Calu3 (cell line): ENCODE measurements around the gene VPS11. TPM values are rescaled to one million over a fixed set of nuclear protein-coding genes. Genes with fewer than 3 reads are reported as not detected.

ENCODE experiments used
- BruUV-seq: library from RNA; stranded (reverse); fragments of 400-500 nt; replicated peaks from 2 replicates; lab custom pipeline; 2021; lab: Mats Ljungman, UMichigan
- CTCF ChIA-PET: fragments of 300-600 bp; sonication (Branson Sonifier 250); formaldehyde crosslinking; loops from one replicate; lab custom pipeline; 2022; ENCODE audit warnings: antibody characterized with exemption; lab: Charles Lee
- DNase-seq: peaks from one replicate; pipeline ENCODE4 v3.0.0; 2022
- H3K27ac Mint-ChIP-seq: one replicate; pipeline ENCODE4 v1.8.0; 2022; ENCODE audit warnings: mixed read lengths; ENCODE audit not compliant: unreplicated experiment
- H3K27me3 Mint-ChIP-seq: one replicate; pipeline ENCODE4 v1.8.0; 2022; ENCODE audit warnings: mixed read lengths; ENCODE audit not compliant: unreplicated experiment
- H3K36me3 Mint-ChIP-seq: one replicate; pipeline ENCODE4 v1.8.0; 2022; ENCODE audit warnings: mild to moderate bottlenecking, moderate library complexity, mixed read lengths; ENCODE audit not compliant: insufficient read depth, unreplicated experiment
- H3K4me1 Mint-ChIP-seq: one replicate; pipeline ENCODE4 v1.8.0; 2022; ENCODE audit warnings: mild to moderate bottlenecking, low read depth, mixed read lengths; ENCODE audit not compliant: unreplicated experiment
- H3K4me3 Mint-ChIP-seq: one replicate; pipeline ENCODE4 v1.8.0; 2022; ENCODE audit warnings: mild to moderate bottlenecking, low read depth, moderate library complexity, mixed read lengths; ENCODE audit not compliant: unreplicated experiment
- H3K9me3 Mint-ChIP-seq: one replicate; pipeline ENCODE4 v1.8.0; 2022; ENCODE audit warnings: low read depth, mixed read lengths; ENCODE audit not compliant: unreplicated experiment
- intact Hi-C: fragments of 100-400 bp; cut with micrococcal nuclease; formaldehyde crosslinking; loops from one replicate; pipeline ENCODE4 v1.10.0; 2022; ENCODE audit not compliant: unreplicated experiment
- total RNA-seq: library from RNA; stranded (reverse); gene quantifications from 2 replicates; pipeline ENCODE4 v1.2.3, GENCODE V29; 2022
- TF ChIP-seq, protein P1 (sequence below): fragments of 200-600 bp; IDR thresholded peaks from one replicate; pipeline ENCODE4 v1.8.0; 2022; ENCODE audit warnings: antibody characterized with exemption; ENCODE audit not compliant: unreplicated experiment

The VPS11 gene
- total RNA-seq, 1 experiment from 2014 or later, result 15.1 TPM

DNA sequence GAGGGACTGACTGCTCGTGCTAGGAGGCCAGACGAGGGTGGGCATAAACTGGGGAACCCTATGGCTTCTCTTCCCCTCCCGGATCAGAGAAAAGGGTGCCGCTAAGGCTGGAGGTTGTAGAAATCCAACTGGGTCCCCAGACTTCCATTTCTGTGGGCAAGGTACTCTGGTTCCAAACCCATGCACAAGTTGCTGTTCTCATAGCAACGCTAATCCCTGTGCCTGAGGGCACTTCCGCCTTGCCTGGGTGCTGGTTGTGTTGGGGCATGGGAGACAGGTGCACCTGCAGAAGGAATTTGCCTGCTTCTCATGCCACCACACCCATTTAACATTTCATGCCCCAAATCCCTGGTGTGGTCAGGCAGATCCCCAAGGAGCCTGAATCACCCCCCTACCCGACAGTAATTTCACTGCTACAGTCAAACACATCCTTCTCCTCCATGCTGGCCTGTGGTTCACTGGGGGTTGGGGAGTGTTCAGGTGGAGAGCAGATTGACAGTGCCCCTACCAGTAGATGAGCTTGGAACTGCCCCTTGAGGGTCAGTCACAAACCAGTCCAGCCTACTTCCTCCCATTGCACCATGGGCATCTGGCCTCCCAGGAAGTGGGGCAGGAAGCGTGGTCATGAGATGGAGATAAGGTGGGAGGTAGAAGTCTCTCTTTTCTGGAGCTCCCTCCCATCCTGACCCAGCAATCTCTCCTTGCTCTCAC lies 40.7 kb downstream of the VPS11 start:
- peak overlapping the region; percentile 74 for H3K4me3 Mint-ChIP-seq
- TF ChIP-seq, protein P1, sequence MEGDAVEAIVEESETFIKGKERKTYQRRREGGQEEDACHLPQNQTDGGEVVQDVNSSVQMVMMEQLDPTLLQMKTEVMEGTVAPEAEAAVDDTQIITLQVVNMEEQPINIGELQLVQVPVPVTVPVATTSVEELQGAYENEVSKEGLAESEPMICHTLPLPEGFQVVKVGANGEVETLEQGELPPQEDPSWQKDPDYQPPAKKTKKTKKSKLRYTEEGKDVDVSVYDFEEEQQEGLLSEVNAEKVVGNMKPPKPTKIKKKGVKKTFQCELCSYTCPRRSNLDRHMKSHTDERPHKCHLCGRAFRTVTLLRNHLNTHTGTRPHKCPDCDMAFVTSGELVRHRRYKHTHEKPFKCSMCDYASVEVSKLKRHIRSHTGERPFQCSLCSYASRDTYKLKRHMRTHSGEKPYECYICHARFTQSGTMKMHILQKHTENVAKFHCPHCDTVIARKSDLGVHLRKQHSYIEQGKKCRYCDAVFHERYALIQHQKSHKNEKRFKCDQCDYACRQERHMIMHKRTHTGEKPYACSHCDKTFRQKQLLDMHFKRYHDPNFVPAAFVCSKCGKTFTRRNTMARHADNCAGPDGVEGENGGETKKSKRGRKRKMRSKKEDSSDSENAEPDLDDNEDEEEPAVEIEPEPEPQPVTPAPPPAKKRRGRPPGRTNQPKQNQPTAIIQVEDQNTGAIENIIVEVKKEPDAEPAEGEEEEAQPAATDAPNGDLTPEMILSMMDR, result no peak
- H3K27ac Mint-ChIP-seq, result peak overlapping the region; percentile 39
- DNase-seq, result peak; percentile 52
- no peaks in the 10 kb centered on the region for H3K27me3 Mint-ChIP-seq
- BruUV-seq, result no TSS peak
- H3K36me3 Mint-ChIP-seq, result peaks cover 38% of the 10 kb centered on the region
- CTCF ChIA-PET, result interaction anchor here (0.9 kb wide), 1 partner anchor 41 kb away, joined by 3 read pairs; the partner anchor contains the start of gene VPS11
- H3K4me1 Mint-ChIP-seq, result peaks cover 13% of the 10 kb centered on the region
- no peaks in the 10 kb centered on the region for H3K9me3 Mint-ChIP-seq
- intact Hi-C loops, result no loop called here

DNA sequence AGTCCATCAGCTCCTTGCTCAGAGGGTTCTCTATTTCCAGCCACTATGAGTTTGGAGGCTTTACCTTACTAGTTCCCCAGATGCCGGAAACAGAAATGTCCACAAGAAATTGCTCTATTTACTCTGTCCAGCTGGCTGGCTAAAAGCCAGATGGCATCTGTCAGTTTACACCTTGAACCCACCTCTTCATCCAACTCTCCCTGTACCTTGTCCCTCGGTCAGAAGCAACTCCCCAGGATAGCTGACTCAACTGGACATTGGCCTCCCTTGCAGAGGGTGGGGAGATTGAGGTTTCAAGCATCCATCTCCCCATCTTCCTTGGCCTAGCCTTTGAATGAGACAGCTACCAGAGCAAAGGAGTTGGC lies 41.2 kb downstream of the VPS11 start:
- CTCF ChIA-PET, result no interaction called here
- peak overlapping the region; percentile 74 for H3K4me3 Mint-ChIP-seq
- H3K27ac Mint-ChIP-seq, result peak overlapping the region; percentile 39
- no peaks in the 10 kb centered on the region for H3K9me3 Mint-ChIP-seq
- DNase-seq, result no peak
- H3K27me3 Mint-ChIP-seq, result no peaks in the 10 kb centered on the region
- peaks cover 13% of the 10 kb centered on the region for H3K4me1 Mint-ChIP-seq
- H3K36me3 Mint-ChIP-seq, result peaks cover 38% of the 10 kb centered on the region
- TF ChIP-seq, protein P1, result no peak
- TSS peak; percentile 18 for BruUV-seq
- intact Hi-C loops, result no loop called here

DNA sequence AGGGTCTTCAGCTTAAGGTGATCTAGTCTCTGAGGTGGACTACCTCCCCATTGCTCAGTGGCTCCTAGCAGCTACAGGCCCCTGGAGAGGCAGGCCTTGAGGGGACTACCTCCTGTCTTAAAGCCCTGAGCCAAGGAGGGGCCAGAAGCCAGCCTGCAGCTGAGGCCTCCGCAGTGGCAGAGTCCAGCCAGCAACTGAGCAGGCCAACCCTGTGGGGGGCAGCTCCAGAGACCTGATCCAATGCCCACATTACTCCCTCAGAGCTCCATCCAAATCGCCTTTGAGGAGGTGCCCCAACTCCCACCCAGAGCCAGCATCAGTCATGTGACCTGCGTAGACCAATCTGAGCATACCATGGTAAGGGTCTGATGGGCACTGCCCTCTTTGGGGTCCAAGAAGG lies 42.2 kb downstream of the VPS11 start:
- Mint-ChIP-seq H3K4me3 (no peak overlapping the region), H3K27ac (no peak overlapping the region), H3K9me3 (no peaks in the 10 kb centered on the region), H3K27me3 (no peaks in the 10 kb centered on the region), H3K4me1 (peaks cover 13% of the 10 kb centered on the region), H3K36me3 (peaks cover 38% of the 10 kb centered on the region)
- intact Hi-C loops, result no loop called here
- TF ChIP-seq, protein P1, result no peak
- CTCF ChIA-PET, result interaction anchor here (0.6 kb wide), 1 partner anchor 157 kb away, joined by 4 read pairs; no protein-coding TSS in a partner anchor
- no TSS peak for BruUV-seq
- no peak for DNase-seq

DNA sequence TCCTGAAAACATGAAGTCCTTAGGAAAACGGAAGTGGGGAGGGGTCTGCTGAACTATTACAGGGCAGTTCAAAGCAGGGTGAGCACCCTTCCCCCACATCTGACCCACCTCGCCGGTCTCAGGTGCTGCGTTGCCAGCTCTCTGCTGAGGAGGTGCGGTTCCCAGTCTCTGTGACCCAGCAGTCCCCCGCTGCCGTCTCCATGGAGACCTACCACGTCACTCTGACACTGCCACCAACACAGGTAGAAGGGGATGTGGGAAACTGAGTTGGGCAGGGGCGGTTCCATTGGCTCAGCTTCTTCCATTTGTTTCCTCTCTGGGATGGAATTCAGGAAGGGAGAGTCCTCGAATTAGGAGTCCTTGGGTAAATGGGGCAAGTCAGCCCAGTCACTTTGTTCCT lies 42.8 kb downstream of the VPS11 start:
- Mint-ChIP-seq H3K4me1 (peaks cover 13% of the 10 kb centered on the region), H3K27ac (no peak overlapping the region), H3K27me3 (no peaks in the 10 kb centered on the region), H3K4me3 (no peak overlapping the region), H3K9me3 (no peaks in the 10 kb centered on the region), H3K36me3 (peaks cover 38% of the 10 kb centered on the region)
- TF ChIP-seq, protein P1, result no peak
- no peak for DNase-seq
- BruUV-seq, result no TSS peak
- CTCF ChIA-PET, result interaction anchor here (0.6 kb wide), 1 partner anchor 157 kb away, joined by 4 read pairs; no protein-coding TSS in a partner anchor
- intact Hi-C loops, result no loop called here
